SK-N-SH (cell line): ENCODE measurements around the gene CEACAM5.

Source experiments
- CTCF ChIP-seq: fragments of 200-600 bp; sonication (generic); IDR thresholded peaks from 2 replicates; pipeline ENCODE4 v1.6.1; 2017; ENCODE audit warnings: antibody characterized with exemption, mild to moderate bottlenecking, moderate library complexity
- ELF1 ChIP-seq: IDR thresholded peaks from 2 replicates; pipeline ENCODE4 v1.4.0; 2012
- GABPA ChIP-seq: IDR thresholded peaks from 2 replicates; pipeline ENCODE4 v1.4.0; 2012; ENCODE audit warnings: low read depth, mild to moderate bottlenecking
- JUND ChIP-seq: IDR thresholded peaks from 2 replicates; pipeline ENCODE4 v1.4.0; 2012
- MAX ChIP-seq: IDR thresholded peaks from 2 replicates; pipeline ENCODE4 v1.4.0; 2012; ENCODE audit warnings: low read depth
- RAD21 ChIP-seq: IDR thresholded peaks from 2 replicates; pipeline ENCODE4 v1.6.1; 2012; ENCODE audit warnings: mild to moderate bottlenecking, low read length

- TF ChIP-seq MAX (no peak), CTCF (peak; percentile 72), JUND (no peak), RAD21 (no peak), ELF1 (no peak), GABPA (no peak)
Measured at GRCh38 chr19:41753159-41753558, 44.7 kb downstream of the CEACAM5 start.
